GM19023 (cell line): Measurements from ENCODE around the gene OMA1.
"Not testable (repeated sequence)": the region's sequence is repeated elsewhere in the genome, so short reads cannot be mapped to it uniquely, and the experiment has no call there.

Experiments used
- ATAC-seq: cut with Tn5 transposase; IDR thresholded peaks from one replicate; pipeline ENCODE4 v1.9.1; 2021; ENCODE audit warnings: mild to moderate bottlenecking, moderate library complexity; ENCODE audit not compliant: unreplicated experiment

Gene OMA1

DNA sequence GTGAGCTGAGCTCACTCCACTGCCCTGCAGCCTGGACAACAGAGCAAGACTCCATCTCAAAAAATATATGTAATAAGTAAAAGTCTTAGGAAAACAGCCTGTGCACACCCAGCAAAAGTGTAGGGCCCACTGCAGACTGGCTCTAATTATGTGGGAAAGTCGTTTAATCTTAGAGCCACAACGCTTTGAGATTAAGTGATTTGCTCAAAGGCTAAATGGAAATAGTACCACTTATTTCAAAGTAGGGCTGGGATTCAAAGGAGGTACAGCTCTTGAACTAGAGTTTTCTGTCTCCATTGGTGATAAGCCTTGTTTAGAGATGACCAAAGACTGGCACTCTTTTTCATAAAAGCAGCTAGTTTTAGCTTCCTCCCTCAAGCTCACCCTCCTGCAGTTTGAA is 28.3 kb upstream of the OMA1 start:
- no peak for ATAC-seq

DNA sequence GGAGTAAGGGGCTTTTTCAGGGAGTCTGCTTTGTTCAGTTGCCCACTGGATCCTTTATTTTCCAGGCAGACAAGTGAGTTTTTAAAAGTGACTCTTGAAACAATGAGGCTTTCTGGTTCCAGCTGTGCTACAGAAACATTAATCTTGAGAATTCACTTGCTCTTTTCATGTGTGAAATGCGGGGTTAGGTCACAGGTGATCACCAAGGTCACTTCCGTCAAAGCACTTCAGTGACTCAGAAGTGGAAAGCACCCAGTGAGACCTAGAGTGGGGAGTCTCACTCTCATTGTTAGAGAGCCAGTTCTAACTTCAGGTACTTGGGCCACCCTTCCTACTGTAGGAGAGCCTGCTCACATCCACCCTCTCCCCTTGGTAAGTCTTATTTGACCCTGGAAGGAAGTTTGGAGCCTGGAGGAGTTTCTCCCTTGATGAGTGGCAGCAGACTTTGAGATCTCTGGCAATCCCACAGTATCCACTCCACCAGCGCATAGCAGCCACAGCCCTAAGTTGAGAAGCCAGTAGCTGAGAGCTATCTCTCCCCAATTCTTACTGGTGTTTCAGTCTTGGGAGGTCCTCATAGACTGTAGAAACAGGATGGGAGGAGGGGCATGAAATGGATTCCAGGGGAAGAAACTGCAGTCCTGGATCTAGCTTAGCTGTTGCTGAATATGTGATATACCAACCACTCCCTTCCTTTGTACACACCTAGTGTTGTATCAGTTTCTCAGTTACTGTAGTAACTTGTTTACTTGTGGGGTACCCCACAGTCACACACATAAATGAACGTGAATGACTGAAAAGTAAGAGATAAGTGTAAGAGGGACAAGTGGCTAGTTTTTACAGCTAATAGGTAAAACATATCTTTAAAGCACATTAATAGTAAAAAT is 27.4 kb upstream of the OMA1 start:
- ATAC-seq = peak; percentile 97

DNA sequence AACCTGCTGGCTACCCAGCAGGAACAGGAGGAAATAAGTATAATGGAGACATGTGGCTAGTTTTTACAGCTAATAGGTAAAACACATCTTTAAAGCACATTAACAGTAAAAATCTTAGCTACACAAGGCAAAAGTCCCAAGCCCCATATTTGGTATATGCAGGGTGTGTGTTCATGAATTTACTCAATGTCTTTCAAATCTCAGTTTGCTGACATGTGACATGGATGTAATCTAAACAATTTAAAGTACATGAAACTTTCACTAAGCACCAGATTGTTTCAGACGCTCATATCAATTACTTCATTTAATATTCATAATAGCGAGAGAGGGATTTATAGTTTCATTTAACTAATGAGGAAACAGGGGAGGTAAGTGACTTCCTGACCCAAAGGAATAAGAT is 26.6 kb upstream of the OMA1 start:
- ATAC-seq = no peak

DNA sequence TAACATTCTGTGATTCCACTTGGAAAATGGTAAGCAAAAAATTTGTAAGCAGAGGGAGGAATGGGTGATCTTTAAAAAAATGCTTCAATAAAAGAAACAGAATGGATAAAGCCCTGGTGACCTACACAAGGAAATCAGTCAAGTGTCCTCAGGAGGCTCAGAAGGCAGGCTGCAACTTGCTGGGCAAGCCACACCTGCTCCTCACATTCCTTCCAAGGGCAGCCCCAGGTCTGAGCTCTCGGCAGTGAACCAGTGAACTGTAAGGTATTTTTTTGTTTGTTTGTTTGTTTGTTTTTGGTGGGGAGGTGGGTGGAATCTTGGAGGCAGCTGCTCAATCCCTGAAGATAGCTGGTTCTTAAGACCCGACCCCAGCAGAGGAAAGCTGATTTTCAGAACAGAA is 26.2 kb upstream of the OMA1 start:
- ATAC-seq = no peak

DNA sequence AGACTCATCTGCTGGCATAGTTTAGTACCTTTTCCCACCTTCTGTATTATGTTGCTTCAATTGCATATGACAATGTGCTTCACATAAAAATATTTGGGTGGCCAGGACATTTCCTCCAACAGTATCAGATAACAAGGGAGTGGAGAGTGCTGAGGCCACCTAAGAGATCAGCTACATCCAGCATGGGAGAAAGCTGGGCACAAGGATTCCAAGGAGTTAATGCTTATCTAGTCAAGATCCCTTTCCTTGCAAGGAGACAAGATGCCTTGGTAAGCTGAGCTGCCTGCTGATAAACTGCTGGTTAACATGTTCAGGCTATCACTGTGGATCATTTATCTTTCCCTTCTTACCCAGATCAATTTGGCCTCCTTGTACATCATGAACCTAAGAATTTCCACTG is 25.1 kb upstream of the OMA1 start:
- ATAC-seq = no peak

DNA sequence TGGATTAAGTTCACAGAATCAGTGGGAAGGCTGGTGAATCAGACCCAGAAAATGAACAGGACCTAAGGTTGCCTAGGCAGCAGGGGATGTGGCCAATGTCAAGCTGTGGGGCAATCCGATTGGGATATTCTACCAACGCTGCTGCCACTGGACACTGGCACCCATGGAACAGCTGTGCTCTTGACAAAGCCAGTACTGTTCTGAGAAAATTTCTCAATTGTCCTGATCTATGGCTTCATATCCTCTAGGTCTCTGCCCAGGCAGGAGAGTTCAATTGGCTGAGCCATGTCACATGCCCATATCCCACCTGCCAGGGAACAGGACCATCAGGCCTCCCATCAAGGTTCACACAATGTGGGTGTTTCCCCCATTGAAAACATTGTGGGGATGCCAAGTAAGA is 24.3 kb upstream of the OMA1 start:
- ATAC-seq = no peak

DNA sequence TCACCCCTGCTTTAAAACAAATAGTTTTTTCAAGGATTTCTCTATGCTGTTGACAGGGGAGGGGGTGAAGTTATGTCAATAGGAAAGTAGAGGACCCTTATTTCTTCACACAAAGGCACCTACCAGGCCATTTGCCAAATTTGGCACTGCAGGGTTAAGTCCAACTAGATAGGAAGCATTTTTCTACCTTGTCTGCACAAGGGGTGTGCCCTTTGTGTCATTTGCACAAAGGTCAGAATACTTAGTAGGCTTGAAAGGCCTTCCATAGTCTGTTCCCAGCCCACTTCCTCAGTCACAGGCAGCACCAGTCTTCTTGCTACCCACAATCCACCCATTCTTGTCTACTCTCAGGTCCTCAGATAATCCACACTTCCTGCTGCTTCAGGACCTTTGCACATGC is 23.6 kb upstream of the OMA1 start:
- no peak for ATAC-seq

DNA sequence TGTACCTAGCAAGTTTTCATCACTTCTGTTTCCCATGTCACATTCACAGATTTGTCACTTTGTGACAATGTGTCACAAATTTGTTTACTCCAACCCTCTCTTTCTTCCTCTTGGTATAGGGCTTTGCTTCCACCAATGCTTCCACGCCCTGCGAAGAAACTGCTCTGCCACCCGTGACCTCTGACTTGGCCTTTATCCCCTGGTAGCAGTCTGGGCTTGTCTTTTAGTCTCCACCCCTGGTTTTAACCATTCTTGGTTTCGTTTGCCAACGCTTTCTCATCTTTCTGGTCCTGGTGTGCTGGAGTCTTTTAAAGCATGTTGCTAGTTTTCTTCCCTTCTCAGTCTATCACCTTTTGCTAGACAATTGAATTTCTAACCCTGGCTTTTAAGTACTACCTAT is 22.4 kb upstream of the OMA1 start:
- no peak for ATAC-seq

DNA sequence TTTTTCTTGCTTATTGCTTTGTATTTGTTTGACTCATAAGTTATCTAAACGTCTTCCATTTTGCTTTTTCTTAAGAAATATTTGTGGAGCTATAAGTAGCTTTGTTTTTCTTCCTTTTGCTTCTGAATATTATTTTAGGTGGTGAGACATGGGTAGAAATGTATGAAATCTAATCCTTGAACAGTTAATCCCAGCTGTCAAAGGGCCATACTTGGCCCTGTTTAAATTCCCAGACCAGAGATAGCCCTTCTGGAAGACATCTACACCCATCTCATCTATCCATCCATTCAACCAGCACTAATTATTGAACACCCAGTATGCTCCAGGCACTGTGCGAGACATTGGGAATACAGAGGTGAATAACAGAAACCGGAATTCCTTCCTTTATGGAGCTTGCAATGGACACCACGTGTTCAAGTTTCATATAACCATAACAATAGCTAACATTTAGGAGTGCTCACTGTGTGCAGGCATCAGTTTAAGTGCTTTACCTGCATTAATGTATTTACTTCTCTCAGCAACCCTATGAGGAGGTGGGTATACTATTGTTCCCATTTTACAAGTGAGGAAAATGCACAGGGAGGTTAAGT is 21.8 kb upstream of the OMA1 start:
- ATAC-seq = no peak

DNA sequence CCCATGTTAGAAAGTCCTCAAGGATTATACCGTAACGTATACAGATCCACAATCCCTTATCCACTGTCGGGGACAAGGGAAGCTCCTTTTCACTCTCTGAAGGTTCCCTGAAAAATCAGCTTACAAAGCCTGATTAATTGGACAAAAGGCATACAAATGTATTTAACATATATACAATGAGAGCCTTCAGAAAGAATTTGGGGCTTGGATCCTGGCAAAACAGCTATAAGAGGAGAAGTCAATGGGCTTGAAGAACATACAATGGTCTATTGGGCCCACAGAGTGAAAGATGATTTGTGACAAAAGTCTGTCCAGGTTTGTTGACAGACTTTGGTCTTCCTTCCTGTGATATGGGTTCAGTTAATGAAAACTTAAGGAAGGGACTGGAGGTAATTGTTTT is 19.8 kb upstream of the OMA1 start:
- no peak for ATAC-seq

DNA sequence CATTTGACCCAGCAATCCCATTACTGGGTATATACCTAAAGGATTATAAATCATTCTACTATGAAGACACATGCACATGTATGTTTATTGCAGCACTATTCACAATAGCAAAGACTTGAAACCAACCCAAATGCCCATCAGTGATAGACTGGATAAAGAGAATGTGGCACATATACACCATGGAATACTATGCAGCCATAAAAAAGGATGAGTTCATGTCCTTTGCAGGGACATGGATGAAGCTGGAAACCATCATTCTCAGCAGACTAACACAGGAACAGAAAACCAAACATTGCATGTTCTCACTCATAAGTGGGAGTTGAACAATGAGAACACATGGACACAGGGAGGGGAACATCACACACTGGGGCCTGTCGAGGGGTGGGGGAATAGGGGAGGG is 17.2 kb upstream of the OMA1 start:
- not testable (repeated sequence) for ATAC-seq

DNA sequence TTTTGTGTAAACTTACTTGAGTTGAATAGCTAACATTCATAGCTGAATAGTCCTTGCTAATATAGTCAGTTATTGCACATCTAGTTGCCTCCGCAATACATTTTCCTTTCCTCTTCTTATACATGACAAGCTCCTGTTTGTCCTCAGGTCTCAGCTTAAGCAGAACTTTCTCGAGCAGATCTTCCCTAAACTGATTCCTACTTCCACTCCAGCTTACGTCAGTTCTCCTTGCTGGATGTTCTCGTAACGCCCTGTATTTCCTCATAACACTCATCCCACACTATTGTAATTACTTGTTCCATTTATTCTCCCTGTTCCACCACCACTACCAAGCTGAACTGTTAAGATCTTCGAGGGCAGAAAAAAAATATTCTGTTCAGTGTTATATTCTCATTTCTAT is 15.1 kb upstream of the OMA1 start:
- no peak for ATAC-seq

DNA sequence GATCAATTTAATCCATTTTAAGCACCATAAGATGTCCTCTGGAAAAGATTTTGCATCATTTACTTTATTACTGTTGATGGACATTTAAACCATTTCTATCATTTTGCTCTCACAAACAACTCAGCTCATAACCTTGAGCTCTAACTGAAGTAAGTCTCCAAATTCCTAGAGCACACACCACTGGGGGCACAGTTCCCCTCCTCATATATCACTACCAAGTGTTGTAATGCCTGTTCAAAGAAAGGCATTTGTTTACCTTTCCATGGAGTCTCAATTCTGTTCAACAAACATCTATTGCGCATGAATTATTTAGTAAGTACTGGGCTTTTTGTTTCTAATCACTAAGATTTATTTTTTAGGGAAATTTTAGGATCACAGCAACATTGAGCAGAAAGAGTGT is 8.9 kb upstream of the OMA1 start:
- no peak for ATAC-seq

DNA sequence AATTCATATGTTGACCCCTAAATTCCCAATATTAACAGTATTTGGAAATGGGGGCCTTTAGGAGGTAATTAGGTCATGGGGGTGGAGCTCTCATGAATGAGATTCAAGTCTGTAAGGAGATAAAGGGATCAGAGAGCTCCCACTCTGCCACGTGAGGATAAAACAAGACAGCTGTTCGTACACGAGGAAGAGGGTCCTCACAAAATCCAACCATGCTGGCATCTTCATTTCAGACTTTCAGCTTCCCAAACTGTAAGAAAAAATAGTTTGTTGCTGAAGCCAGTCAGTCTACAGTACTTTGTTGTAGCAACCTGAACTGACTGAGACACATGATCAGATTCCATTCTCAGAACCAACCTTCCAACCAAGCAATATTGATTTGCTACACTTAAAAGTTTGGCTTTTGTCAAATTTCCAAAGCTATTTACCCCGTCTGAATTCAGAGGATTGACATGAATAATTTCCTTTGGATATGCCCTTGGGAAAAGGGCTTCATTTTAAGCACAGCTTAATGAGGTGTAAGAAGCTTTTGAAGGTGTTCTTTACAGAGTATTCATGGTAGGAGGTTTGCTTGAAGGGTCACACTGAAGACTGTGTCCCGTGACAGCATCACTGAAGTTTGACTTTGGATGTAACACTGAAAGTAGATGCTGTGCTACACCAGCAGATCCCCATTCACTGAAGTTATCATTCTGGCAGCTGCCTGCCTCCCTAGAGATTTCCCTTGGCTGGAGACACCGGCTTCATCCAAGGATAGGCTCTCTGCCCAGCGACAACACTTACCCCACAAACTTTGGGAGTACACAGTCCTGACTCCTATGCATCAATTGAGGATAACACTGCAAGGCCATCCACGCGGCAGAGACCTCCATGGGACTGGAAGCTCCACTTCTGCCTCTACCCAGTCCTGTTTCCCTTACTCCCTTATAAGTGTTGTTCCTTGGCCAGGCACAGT is 4.9 kb upstream of the OMA1 start:
- no peak for ATAC-seq

DNA sequence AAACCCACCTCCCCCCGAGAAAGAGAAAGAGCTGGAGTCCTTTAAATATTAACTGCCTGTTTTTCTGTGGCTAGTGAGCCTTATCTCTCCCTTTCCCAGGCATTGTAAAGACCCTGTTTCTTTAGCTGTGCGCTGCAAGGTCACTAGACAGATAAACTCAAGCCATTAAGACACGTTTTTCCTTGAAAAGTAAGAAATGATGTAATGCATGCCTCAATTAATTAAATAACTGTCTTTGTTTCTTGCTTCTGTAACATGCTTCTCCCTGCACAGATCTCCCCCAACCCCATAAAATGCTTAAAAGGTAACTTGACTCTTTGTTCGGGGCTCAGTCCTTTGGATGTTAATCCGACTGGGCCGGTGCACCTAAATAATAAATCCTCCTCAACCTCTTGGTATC is 2.8 kb upstream of the OMA1 start:
- ATAC-seq = not testable (repeated sequence)

DNA sequence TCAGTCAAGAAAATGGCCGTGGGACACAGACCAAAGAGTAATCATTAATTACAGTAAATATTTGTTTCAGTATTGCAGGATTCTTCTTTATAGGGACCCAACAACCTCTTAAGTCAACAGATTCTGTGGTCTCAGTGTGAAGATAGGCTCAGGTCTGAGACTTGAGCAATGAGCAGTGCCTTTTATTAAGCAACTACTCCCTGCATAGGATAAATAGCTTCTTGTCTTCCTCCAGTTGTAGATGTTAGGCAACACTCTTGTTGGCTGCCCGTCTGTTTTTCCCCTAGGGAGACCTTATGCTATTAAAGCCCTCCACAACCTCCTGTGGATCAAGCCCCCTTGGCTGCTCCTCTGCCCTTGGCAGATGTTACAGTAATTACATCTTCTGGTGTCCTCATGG is 1.8 kb upstream of the OMA1 start:
- no peak for ATAC-seq

DNA sequence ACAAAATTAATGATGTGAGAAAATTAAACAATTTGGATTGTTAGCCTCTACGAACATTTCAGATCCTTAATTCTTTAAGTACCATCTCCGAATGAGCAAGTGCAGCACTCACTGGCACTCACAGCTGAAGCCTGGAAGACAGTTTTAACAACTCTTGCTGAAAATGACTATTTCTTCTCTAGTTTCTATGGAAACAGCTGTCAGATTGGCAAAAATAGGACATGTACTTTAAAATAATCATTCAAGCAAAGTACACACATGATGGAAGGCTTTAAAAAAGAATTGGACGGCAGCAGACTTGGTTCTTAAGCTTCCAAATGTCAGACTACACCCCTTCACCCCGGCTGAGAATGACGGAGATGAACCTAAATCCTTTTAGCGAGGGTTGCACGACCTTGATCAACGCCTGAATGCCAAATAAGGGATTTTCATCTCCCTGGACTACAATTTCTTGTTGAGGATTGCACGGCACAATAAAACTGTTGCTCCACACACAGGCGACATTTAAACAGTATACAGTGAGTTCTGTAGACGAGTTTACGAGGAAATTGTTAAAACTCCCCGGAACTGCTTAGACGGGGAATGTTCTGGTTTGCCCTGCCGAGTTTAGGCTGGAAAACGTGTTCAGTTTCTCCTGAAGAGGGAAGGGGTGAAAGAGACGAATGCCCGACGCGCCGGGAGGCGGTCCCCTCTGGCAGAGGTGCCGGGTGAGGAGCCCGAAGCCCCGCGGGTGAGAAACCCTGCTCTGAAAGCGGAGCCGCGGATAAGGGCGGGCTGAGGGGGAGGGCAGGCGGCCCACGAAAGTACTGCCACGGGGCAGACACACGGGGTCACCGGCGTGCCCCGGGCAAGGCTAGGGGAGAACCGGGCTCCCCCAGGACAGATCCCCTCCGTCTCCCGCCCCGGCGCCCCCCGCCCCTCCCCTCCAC is 671 bp downstream of the OMA1 start:
- ATAC-seq = peak; percentile 70

DNA sequence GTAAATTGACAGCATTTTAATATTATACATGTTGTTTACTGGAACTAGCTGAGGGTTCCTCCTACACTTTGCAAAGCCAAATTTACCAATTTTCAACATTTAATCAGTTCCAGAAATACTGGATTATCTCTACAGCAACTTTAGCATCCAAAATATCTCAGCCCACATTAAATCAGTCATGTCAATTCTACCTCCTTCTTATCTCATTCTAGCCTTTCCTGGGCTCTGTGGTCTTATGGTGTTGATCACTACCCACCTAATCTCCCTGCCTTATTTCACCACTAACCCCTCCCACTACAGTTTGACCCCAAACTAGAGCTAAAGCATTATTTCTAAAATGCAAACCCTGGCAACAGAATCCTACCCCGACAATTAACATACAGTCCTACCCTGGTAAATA is 3.3 kb downstream of the OMA1 start:
- no peak for ATAC-seq

DNA sequence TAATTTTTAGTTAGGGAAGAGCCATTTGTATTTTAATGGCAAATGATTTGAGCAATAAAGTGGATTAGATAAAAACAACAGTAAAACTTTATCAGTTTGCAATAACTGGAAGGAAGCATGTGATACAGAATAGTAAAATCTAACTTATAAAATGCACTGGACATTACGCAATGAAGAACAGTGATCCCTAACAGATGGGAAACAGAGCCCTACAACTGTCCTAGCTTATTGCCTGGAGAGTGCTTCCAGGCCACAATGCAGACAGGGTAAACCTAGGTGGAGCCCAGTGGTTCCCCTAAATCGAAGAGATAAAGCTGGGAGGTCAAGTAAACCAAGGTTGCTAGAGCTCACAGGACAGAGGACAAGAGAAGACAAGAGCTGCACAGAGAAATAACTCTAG is 7.0 kb downstream of the OMA1 start:
- ATAC-seq = no peak

DNA sequence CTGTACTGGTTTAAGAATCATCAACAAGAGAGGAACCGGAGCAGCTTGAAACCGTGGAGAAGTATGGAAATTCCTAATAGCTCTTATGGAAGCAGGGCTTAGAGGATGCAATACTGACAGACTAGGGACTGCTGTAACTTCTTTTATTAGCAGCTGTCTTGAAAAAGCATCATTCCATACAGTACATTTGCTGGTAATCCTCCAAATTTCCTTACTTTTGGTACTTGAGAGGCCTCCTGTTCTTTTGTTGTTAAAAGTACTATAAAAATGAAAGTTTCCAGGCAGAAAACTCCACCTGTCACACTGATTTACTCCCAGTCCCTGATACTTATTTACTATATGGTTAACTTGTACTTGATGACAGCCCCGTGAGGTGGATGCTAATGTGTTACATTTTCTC is 7.7 kb downstream of the OMA1 start:
- ATAC-seq = no peak

DNA sequence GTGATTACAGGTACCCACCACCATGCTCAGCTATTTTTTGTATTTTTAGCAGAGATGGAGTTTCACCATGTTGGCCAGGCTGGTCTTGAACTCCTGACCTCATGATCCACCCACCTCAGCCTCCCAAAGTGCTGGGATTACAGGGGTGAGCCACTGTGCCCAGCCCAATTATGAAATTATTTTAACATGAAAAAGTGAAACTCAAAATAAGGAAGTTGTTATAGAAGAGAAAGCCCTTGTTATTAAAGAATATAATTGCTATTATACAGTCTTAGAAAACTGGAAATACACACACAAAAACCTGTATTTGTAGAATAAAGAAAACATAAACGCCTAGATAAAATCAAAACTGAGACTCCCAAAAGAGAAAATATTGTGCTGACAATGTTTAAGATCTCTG is 14.7 kb downstream of the OMA1 start:
- ATAC-seq = not testable (repeated sequence)
